A673 (cell line): ENCODE results near the gene YTHDF2.
"Not testable (repeated sequence)": the region's sequence is repeated elsewhere in the genome, so short reads cannot be mapped to it uniquely, and the experiment has no call there.

ENCODE experiments used
- EZH2 ChIP-seq: fragments of 200-600 bp; sonication (generic); IDR thresholded peaks from 2 replicates; pipeline ENCODE4 v1.6.1; 2017; ENCODE audit warnings: borderline replicate concordance, low read depth, mild to moderate bottlenecking, mixed read lengths, antibody characterized with exemption, low read length; ENCODE audit not compliant: poor library complexity, severe bottlenecking
- TF ChIP-seq, protein P1 (sequence below): fragments of 300-800, 200-600 bp; sonication (generic); conservative IDR thresholded peaks from 2 replicates; pipeline ENCODE4 v1.5.1; 2017; ENCODE audit warnings: low read depth, mild to moderate bottlenecking, antibody characterized with exemption, low read length, moderate library complexity, mixed read lengths

DNA sequence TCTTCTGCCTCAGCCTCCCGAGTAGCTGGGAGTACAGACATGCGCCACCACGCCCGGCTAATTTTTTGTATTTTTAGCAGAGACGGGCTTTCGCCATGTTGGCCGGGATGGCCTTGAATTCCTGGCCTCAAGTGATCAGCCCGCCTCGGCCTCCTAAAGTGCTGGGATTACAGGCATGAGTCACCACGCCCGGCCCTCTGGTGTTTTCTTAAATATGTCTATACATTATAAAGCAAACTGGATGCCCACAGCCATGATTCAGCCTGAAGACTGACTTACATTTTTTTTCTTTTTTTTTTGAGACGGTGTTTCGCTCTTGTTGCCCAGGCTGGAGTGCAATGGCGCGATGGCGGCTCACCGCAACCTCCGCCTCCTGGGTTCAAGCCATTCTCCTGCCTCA, 14.8 kb upstream of the YTHDF2 start:
- TF ChIP-seq, protein P1, sequence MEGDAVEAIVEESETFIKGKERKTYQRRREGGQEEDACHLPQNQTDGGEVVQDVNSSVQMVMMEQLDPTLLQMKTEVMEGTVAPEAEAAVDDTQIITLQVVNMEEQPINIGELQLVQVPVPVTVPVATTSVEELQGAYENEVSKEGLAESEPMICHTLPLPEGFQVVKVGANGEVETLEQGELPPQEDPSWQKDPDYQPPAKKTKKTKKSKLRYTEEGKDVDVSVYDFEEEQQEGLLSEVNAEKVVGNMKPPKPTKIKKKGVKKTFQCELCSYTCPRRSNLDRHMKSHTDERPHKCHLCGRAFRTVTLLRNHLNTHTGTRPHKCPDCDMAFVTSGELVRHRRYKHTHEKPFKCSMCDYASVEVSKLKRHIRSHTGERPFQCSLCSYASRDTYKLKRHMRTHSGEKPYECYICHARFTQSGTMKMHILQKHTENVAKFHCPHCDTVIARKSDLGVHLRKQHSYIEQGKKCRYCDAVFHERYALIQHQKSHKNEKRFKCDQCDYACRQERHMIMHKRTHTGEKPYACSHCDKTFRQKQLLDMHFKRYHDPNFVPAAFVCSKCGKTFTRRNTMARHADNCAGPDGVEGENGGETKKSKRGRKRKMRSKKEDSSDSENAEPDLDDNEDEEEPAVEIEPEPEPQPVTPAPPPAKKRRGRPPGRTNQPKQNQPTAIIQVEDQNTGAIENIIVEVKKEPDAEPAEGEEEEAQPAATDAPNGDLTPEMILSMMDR: not testable (repeated sequence)
- TF ChIP-seq EZH2: not testable (repeated sequence)
